ENCODE measurements around the gene KCTD7.
A peak's percentile ranks its signal among the peaks of the same experiment; 100 is the strongest.

KCTD7 gene

GRCh38 chr7:66681491-66682349 is 53.0 kb downstream of the KCTD7 start:
- TF ChIP-seq CSDC2 (CRISPR knock-in tag; IDR thresholded peaks at IDR 0.05) (no peak), ZNF70 (CRISPR knock-in tag; IDR thresholded peaks at IDR 0.05) (no peak), TOX (CRISPR knock-in tag; IDR thresholded peaks at IDR 0.05; ENCODE audit: borderline replicate concordance) (no peak), BACH2 (CRISPR knock-in tag; IDR thresholded peaks at IDR 0.05; ENCODE audit: borderline replicate concordance) (no peak), ISL1 (CRISPR knock-in tag; IDR thresholded peaks at IDR 0.05) (no peak), SNAI2 (CRISPR knock-in tag; IDR thresholded peaks at IDR 0.05) (no peak), PPARA (CRISPR knock-in tag; IDR thresholded peaks at IDR 0.05; ENCODE audit: borderline replicate concordance) (no peak), OSR1 (CRISPR knock-in tag; IDR thresholded peaks at IDR 0.05) (no peak), ESRRG (CRISPR knock-in tag; IDR thresholded peaks at IDR 0.05) (no peak), ZNF565 (CRISPR knock-in tag; conservative IDR thresholded peaks at IDR 0.05; ENCODE audit: low read depth) (no peak), ZNF8 (CRISPR knock-in tag; IDR thresholded peaks at IDR 0.05) (no peak)
- TF ChIP-seq, protein P1, sequence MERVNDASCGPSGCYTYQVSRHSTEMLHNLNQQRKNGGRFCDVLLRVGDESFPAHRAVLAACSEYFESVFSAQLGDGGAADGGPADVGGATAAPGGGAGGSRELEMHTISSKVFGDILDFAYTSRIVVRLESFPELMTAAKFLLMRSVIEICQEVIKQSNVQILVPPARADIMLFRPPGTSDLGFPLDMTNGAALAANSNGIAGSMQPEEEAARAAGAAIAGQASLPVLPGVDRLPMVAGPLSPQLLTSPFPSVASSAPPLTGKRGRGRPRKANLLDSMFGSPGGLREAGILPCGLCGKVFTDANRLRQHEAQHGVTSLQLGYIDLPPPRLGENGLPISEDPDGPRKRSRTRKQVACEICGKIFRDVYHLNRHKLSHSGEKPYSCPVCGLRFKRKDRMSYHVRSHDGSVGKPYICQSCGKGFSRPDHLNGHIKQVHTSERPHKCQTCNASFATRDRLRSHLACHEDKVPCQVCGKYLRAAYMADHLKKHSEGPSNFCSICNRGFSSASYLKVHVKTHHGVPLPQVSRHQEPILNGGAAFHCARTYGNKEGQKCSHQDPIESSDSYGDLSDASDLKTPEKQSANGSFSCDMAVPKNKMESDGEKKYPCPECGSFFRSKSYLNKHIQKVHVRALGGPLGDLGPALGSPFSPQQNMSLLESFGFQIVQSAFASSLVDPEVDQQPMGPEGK (CRISPR knock-in tag; IDR thresholded peaks at IDR 0.05; ENCODE audit: borderline replicate concordance): no peak
- ATAC-seq: peak; percentile 95

DNA sequence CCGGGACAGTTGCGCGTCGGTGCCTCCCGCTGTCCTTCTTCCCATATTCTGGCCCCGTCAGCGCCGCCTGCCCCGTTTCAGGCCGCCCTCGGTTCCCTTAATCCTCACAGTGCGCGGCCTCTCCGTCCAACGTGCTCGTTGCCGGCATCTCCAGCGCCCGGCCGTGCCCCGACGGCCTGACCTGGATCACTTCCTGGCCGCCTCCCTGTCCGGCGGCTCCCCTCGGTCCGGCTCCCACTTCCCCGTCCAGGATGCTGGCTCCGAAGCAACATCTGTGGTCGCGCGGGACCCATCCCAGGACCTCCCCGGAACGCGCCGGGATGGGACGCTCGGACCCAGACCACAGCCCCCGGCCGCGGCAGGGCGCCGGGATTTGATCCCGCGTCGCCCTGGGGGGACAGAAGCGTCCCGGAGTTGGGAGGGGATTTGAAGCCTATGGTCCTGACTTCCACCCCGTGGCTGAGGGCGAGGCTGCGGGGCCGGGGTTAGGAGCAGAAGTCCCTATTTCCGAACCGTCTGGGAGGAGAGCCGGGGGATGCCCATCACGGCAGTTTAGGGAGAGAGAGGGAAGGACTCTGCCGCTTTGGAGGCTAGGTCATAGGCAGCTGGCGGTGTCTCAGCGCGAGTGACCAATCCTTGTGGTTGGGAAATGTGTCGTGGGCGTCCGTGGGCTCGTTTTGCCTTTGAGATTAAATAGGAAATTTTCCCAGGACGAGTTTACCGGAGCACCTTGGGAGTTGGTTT is 53.8 kb downstream of the KCTD7 start:
- no peak for TF ChIP-seq CREB5 (CRISPR knock-in tag; IDR thresholded peaks at IDR 0.05; ENCODE audit: low read depth)
- TF ChIP-seq ZFP3 (CRISPR knock-in tag; IDR thresholded peaks at IDR 0.05): peak; percentile 29; the same call in 1 of the 2 replicates
- TF ChIP-seq RARB (CRISPR knock-in tag; IDR thresholded peaks at IDR 0.05): no peak
- no peak for TF ChIP-seq ZNF565 (CRISPR knock-in tag; conservative IDR thresholded peaks at IDR 0.05; ENCODE audit: low read depth)
- no peak for TF ChIP-seq GLIS3 (CRISPR knock-in tag; IDR thresholded peaks at IDR 0.05)
- TF ChIP-seq CSRNP3 (CRISPR knock-in tag; IDR thresholded peaks at IDR 0.05): 0 out of 2 replicates have a peak, but pooled peaks have one; percentile 30
- no peak for TF ChIP-seq SNAI2 (CRISPR knock-in tag; IDR thresholded peaks at IDR 0.05)
- TF ChIP-seq ZC3H10 (CRISPR knock-in tag; IDR thresholded peaks at IDR 0.05): no peak
- peak; percentile 65 for ATAC-seq

- peak; percentile 1; the same call in 1 of the 3 replicates for ATAC-seq
Measured at GRCh38 chr7:66683094-66683769, 54.6 kb downstream of the KCTD7 start.

DNA sequence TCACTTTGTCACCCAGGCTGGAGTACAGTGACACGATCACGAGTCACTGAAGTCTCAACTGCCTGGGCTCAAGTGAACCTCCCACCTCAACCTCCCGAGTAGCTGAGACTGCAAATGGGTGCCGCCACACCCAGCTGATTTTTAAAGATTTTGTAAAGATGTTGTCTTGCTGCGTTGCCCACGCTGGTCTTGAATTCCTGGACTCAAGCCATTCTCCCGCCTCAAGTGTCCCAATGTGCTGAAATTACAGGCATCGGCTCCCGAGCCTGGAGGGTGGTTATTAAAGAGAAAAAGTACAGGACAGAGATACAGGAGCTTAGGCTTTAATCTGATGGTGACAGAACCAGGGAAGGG is 55.1 kb downstream of the KCTD7 start:
- ATAC-seq: no peak
- TF ChIP-seq ZNF8 (CRISPR knock-in tag; IDR thresholded peaks at IDR 0.05) (no peak), ZFP30 (CRISPR knock-in tag; IDR thresholded peaks at IDR 0.05) (no peak), ZNF70 (CRISPR knock-in tag; IDR thresholded peaks at IDR 0.05) (no peak), TCF4 (CRISPR knock-in tag; IDR thresholded peaks at IDR 0.05; ENCODE audit: borderline replicate concordance) (no peak), TOX (CRISPR knock-in tag; IDR thresholded peaks at IDR 0.05; ENCODE audit: borderline replicate concordance) (no peak), OSR1 (CRISPR knock-in tag; IDR thresholded peaks at IDR 0.05) (no peak), CSDC2 (CRISPR knock-in tag; IDR thresholded peaks at IDR 0.05) (no peak), SNAI2 (CRISPR knock-in tag; IDR thresholded peaks at IDR 0.05) (no peak), ZC3H10 (CRISPR knock-in tag; IDR thresholded peaks at IDR 0.05) (no peak), ZFP3 (CRISPR knock-in tag; IDR thresholded peaks at IDR 0.05) (no peak), GLIS3 (CRISPR knock-in tag; IDR thresholded peaks at IDR 0.05) (no peak), ESRRG (CRISPR knock-in tag; IDR thresholded peaks at IDR 0.05) (no peak), CSRNP3 (CRISPR knock-in tag; IDR thresholded peaks at IDR 0.05) (no peak), RARB (CRISPR knock-in tag; IDR thresholded peaks at IDR 0.05) (no peak), BACH2 (CRISPR knock-in tag; IDR thresholded peaks at IDR 0.05; ENCODE audit: borderline replicate concordance) (no peak), PPARA (CRISPR knock-in tag; IDR thresholded peaks at IDR 0.05; ENCODE audit: borderline replicate concordance) (no peak), ISL1 (CRISPR knock-in tag; IDR thresholded peaks at IDR 0.05) (no peak)
- TF ChIP-seq, protein P1 (CRISPR knock-in tag; IDR thresholded peaks at IDR 0.05; ENCODE audit: borderline replicate concordance): no peak
- TF ChIP-seq, protein P2, sequence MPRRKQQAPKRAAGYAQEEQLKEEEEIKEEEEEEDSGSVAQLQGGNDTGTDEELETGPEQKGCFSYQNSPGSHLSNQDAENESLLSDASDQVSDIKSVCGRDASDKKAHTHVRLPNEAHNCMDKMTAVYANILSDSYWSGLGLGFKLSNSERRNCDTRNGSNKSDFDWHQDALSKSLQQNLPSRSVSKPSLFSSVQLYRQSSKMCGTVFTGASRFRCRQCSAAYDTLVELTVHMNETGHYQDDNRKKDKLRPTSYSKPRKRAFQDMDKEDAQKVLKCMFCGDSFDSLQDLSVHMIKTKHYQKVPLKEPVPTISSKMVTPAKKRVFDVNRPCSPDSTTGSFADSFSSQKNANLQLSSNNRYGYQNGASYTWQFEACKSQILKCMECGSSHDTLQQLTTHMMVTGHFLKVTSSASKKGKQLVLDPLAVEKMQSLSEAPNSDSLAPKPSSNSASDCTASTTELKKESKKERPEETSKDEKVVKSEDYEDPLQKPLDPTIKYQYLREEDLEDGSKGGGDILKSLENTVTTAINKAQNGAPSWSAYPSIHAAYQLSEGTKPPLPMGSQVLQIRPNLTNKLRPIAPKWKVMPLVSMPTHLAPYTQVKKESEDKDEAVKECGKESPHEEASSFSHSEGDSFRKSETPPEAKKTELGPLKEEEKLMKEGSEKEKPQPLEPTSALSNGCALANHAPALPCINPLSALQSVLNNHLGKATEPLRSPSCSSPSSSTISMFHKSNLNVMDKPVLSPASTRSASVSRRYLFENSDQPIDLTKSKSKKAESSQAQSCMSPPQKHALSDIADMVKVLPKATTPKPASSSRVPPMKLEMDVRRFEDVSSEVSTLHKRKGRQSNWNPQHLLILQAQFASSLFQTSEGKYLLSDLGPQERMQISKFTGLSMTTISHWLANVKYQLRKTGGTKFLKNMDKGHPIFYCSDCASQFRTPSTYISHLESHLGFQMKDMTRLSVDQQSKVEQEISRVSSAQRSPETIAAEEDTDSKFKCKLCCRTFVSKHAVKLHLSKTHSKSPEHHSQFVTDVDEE (CRISPR knock-in tag; IDR thresholded peaks at IDR 0.05): no peak

All from SK-N-SH treated with all-trans-retinoic acid at 6 μM for 48 hours (cell line).